ENCODE results near the gene MOGAT3. TPM values are rescaled to one million over a fixed set of nuclear protein-coding genes. Genes with fewer than 3 reads are reported as not detected.
A peak's percentile ranks its signal among the peaks of the same experiment; 100 is the strongest.

Gene MOGAT3
- total RNA-seq, 1 experiment from 2014 or later, result 0.15 TPM

GRCh38 chr7:101216001-101216859, 15.4 kb upstream of the MOGAT3 start:
- no peak overlapping the region for H4K91ac ChIP-seq (ENCODE audit: insufficient read length, low read depth, low read length)
- Mint-ChIP-seq H3K36me3 (ENCODE audit: insufficient read depth in 1 of 3, low read depth in 3 of 3) (peaks cover 4 to 29% (median 9%) of the 10 kb centered on the region in 3 experiments; a peak in 6 of 7 replicates), H3K4me3 (peak overlapping the region; percentile 96 to 99), H3K9me3 (no peaks in the 10 kb centered on the region), H3K27me3 (ENCODE audit: low read depth) (no peaks in the 10 kb centered on the region; the same call in 1 of the 2 replicates), H3K4me1 (peaks cover 12 to 14% of the 10 kb centered on the region in 2 experiments), H3K27ac (no peak overlapping the region)
- H3K79me2 ChIP-seq (ENCODE audit: insufficient read depth, low read length), result no peaks in the 10 kb centered on the region
- H3K4me2 ChIP-seq (ENCODE audit: insufficient read depth, insufficient read length, low read length), result peak overlapping the region; percentile 50
- no peak overlapping the region for H3K4ac ChIP-seq (ENCODE audit: low read depth, low read length)
- no peaks in the 10 kb centered on the region for H3K79me1 ChIP-seq (ENCODE audit: insufficient read depth, low read depth, low read length, poor library complexity, severe bottlenecking)
- DNase-seq, result no peak
- no peak overlapping the region for H2BK15ac ChIP-seq (ENCODE audit: low read depth, low read length)
- no peak overlapping the region for H3K9ac ChIP-seq (ENCODE audit: extremely low read depth, insufficient read length, low read length)
- H2AK5ac ChIP-seq (ENCODE audit: insufficient read length, low read length), result no peak overlapping the region
- no peak overlapping the region for H3K27ac ChIP-seq (ENCODE audit: insufficient read length, low read depth, low read length)
- no CpG with 5 or more reads among the region's 31 CpGs for WGBS (ENCODE audit: extremely low coverage, insufficient read length, low lambda C conversion rate)
- H2BK12ac ChIP-seq (ENCODE audit: insufficient read length, low read depth, low read length), result no peak overlapping the region
- H3K23me2 ChIP-seq (ENCODE audit: insufficient read length, low read depth, low read length, poor library complexity, severe bottlenecking), result peaks cover 7% of the 10 kb centered on the region
- no peak overlapping the region for H2AFZ ChIP-seq (ENCODE audit: low read length)
- H3K23ac ChIP-seq (ENCODE audit: insufficient read length, low read depth, low read length), result no peak overlapping the region
- 0 out of 2 replicates have a peak, but pooled peaks cover 3% of the 10 kb centered on the region for H3K4me1 ChIP-seq (ENCODE audit: insufficient read depth, low read length)
- H3K9me3 ChIP-seq (ENCODE audit: control insufficient read depth, low read depth, low read length), result no peaks in the 10 kb centered on the region
- no peak overlapping the region for H3K14ac ChIP-seq (ENCODE audit: insufficient read depth, low read length)
- H3T11ph ChIP-seq (ENCODE audit: low read length), result no peak overlapping the region
- H3K18ac ChIP-seq (ENCODE audit: insufficient read length, low read depth, low read length), result no peak overlapping the region
- no peak overlapping the region for H2BK5ac ChIP-seq (ENCODE audit: insufficient read length, low read length)
- no peak overlapping the region for H4K5ac ChIP-seq (ENCODE audit: insufficient read length, low read depth, low read length)
- H4K20me1 ChIP-seq (ENCODE audit: control insufficient read depth, insufficient read depth, insufficient read length), result no peaks in the 10 kb centered on the region
- H4K8ac ChIP-seq (replicated peaks; ENCODE audit: insufficient read length, low read depth, low read length), result no peak overlapping the region
- no peak overlapping the region for H3K56ac ChIP-seq (ENCODE audit: insufficient read length, low read depth, low read length)
- H2BK20ac ChIP-seq (ENCODE audit: low read depth, low read length, poor library complexity, severe bottlenecking), result no peak overlapping the region
- H3K27me3 ChIP-seq (ENCODE audit: insufficient read depth, low read length), result no peaks in the 10 kb centered on the region
- H2BK120ac ChIP-seq (ENCODE audit: low read depth, low read length, poor library complexity, severe bottlenecking), result no peak overlapping the region
- no peak for TF ChIP-seq CTCF (conservative IDR thresholded peaks at IDR 0.05)
